HL-60 (cell line): Measurements from ENCODE around the gene MYRIP.

ENCODE experiments used
- DNase-seq, 2 experiments: peaks; one replicate each; pipeline ENCODE4 v3.0.0-alpha.2; 2010 to 2020; ENCODE audit warnings: low read depth in 1 of 2, low spot score in 1 of 2
- H3K27ac ChIP-seq: fragments of 250-450 bp; sonication (Bioruptor Pico); replicated peaks from 2 replicates; pipeline ENCODE4 v1.5.1; 2020; ENCODE audit warnings: mild to moderate bottlenecking, moderate library complexity
- H3K27me3 ChIP-seq: fragments of 250-450 bp; sonication (Bioruptor Pico); 2 replicates; pipeline ENCODE4 v1.5.1; 2021; ENCODE audit warnings: mild to moderate bottlenecking, moderate library complexity; ENCODE audit not compliant: insufficient read depth, poor library complexity, severe bottlenecking
- H3K4me3 ChIP-seq: replicated peaks from 2 replicates; pipeline ENCODE4 v1.5.1; 2011; ENCODE audit warnings: mild to moderate bottlenecking, control low read depth, low read length; ENCODE audit not compliant: insufficient read depth
- GABPA ChIP-seq: IDR thresholded peaks from 2 replicates; pipeline ENCODE4 v1.6.1; 2012; ENCODE audit warnings: low read depth
- POLR2AphosphoS5 ChIP-seq: IDR thresholded peaks from 2 replicates; pipeline ENCODE4 v1.6.1; 2012; ENCODE audit warnings: low read depth
- SPI1 ChIP-seq: IDR thresholded peaks from 2 replicates; pipeline ENCODE4 v1.6.1; 2012; ENCODE audit warnings: low read depth, mild to moderate bottlenecking, borderline replicate concordance
- TF ChIP-seq, protein P1 (sequence below): IDR thresholded peaks from 2 replicates; pipeline ENCODE4 v1.6.1; 2012; ENCODE audit warnings: low read depth; ENCODE audit not compliant: insufficient replicate concordance
- TF ChIP-seq, protein P2 (sequence below): IDR thresholded peaks from one replicate; pipeline ENCODE4 v1.5.1; 2011; ENCODE audit warnings: low read length, control low read depth, inconsistent platforms; ENCODE audit not compliant: insufficient read depth

Gene MYRIP

DNA sequence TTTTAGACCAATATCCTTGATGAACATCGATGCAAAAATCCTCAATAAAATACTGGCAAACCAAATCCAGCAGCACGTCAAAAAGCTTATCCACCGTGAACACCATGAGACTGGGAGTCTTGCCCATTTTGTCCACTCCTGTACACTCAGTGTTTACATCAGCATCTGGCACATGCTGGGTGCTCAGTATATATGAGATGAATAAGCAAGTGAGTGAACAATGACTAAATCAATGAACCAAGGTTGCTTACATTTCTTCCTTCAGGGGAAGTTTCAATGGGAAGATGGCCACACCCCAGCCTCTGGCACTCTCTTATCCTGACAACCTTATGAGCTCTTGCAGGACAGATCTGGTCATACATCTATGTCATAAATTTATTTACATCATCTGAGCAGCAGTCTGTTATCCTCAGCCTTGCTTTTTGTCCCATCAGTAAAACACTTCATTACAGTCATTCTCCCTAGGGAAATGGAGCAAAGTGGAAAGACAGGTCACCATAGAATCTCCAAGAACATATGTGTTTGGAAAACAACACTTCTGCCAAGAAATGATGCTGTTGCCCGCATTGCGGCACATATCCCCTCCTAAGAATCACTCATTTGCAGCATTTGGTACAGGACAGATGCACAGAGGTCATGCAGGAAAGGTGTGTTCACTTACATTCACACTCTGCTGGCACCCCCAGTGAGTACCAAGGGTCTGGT, 328.3 kb downstream of the MYRIP start:
- Histone ChIP-seq H3K4me3 (no peak overlapping the region), H3K27ac (no peak overlapping the region), H3K27me3 (peaks cover 2% of the 10 kb centered on the region)
- no peak for TF ChIP-seq POLR2AphosphoS5
- TF ChIP-seq, protein P1, sequence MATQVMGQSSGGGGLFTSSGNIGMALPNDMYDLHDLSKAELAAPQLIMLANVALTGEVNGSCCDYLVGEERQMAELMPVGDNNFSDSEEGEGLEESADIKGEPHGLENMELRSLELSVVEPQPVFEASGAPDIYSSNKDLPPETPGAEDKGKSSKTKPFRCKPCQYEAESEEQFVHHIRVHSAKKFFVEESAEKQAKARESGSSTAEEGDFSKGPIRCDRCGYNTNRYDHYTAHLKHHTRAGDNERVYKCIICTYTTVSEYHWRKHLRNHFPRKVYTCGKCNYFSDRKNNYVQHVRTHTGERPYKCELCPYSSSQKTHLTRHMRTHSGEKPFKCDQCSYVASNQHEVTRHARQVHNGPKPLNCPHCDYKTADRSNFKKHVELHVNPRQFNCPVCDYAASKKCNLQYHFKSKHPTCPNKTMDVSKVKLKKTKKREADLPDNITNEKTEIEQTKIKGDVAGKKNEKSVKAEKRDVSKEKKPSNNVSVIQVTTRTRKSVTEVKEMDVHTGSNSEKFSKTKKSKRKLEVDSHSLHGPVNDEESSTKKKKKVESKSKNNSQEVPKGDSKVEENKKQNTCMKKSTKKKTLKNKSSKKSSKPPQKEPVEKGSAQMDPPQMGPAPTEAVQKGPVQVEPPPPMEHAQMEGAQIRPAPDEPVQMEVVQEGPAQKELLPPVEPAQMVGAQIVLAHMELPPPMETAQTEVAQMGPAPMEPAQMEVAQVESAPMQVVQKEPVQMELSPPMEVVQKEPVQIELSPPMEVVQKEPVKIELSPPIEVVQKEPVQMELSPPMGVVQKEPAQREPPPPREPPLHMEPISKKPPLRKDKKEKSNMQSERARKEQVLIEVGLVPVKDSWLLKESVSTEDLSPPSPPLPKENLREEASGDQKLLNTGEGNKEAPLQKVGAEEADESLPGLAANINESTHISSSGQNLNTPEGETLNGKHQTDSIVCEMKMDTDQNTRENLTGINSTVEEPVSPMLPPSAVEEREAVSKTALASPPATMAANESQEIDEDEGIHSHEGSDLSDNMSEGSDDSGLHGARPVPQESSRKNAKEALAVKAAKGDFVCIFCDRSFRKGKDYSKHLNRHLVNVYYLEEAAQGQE: no peak
- TF ChIP-seq GABPA: no peak
- TF ChIP-seq, protein P2, sequence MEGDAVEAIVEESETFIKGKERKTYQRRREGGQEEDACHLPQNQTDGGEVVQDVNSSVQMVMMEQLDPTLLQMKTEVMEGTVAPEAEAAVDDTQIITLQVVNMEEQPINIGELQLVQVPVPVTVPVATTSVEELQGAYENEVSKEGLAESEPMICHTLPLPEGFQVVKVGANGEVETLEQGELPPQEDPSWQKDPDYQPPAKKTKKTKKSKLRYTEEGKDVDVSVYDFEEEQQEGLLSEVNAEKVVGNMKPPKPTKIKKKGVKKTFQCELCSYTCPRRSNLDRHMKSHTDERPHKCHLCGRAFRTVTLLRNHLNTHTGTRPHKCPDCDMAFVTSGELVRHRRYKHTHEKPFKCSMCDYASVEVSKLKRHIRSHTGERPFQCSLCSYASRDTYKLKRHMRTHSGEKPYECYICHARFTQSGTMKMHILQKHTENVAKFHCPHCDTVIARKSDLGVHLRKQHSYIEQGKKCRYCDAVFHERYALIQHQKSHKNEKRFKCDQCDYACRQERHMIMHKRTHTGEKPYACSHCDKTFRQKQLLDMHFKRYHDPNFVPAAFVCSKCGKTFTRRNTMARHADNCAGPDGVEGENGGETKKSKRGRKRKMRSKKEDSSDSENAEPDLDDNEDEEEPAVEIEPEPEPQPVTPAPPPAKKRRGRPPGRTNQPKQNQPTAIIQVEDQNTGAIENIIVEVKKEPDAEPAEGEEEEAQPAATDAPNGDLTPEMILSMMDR: no peak
- no peak for TF ChIP-seq SPI1
- no peak for DNase-seq

DNA sequence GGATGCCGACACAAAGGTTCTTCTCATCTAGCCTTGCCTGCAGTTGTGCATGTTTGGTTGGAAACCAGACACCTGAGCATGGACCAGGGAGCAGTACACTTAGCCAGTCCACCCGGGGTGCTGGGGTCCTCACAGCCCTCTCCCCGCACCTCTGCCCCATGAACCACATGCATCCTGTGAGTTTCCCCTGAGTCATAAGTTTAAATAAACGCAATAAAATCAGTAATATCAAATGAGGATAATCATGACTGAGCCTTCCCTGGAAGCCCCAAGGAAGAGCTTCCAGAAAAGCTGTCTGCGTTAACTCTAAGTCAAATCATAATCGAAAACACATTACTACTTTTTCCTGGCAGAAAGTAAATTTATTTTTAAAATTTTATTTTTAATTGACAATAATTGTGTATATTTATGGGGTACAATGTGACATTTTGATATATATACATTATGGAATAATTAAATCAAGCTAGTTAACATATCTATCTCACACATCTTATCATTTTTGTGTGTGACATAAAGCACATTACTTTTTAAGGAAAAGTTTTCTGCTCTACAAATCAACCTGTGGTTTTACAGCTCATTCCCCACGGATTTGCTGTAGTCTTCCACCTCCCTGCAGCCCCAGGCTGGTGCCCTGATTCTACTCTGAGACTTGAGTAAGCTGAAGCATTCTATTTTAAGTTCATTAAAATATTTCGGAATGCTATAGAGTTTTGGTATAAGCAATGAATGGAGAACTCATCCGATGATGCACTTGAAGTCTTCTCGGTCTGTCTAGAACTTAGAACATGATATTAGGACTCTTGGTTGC, 334.1 kb downstream of the MYRIP start:
- peaks cover 8% of the 10 kb centered on the region for H3K27me3 ChIP-seq
- no peak for TF ChIP-seq GABPA
- no peak for TF ChIP-seq POLR2AphosphoS5
- TF ChIP-seq, protein P2: no peak
- TF ChIP-seq, protein P1: no peak
- no peak for TF ChIP-seq SPI1
- no peak for DNase-seq
- H3K4me3 ChIP-seq: no peak overlapping the region
- no peak overlapping the region for H3K27ac ChIP-seq

DNA sequence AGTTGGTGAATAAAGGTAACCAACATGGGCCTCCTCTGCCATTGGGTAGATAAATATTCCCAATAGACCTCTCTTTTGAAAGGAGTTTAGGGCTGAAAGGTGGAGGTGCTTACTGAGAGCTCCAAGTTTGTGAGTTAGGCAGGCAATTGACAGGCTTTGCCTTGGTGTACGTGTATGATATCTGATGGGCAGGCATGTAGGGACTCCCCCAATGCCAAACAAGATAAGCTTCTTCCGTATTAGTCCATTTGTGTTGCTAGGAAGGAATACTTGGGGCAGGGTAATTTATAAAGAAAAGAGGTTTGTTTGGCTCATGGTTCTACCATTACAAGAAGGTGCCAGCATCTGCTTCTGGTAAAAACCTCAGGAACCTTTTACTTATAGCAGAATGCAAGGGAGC, 339.4 kb downstream of the MYRIP start:
- Histone ChIP-seq H3K27me3 (peaks cover 8% of the 10 kb centered on the region), H3K4me3 (no peak overlapping the region), H3K27ac (no peak overlapping the region)
- TF ChIP-seq GABPA (no peak), SPI1 (no peak), POLR2AphosphoS5 (no peak)
- TF ChIP-seq, protein P1: no peak
- TF ChIP-seq, protein P2: no peak
- no peak for DNase-seq
